Adrenal gland (tissue), 12 donors: Measurements from ENCODE around the gene SLC16A1. TPM values are rescaled to one million over a fixed set of nuclear protein-coding genes. Genes with fewer than 3 reads are reported as not detected.

Experiments used
- DNase-seq, 7 donors: peaks; one replicate each; pipeline ENCODE4 v3.0.0-alpha.2; 2019 to 2020
- H3K27ac ChIP-seq, 5 donors: fragments of 200-600 bp; sonication (generic) in 4 of 5; 1 replicate in 3 of 5; 2 replicates in 2 of 5; pipeline versions ENCODE4 v1.5.1 to v1.8.0; 2016 to 2020; ENCODE audit warnings: mild to moderate bottlenecking in 1 of 5
- H3K27me3 ChIP-seq: fragments of 200-600 bp; 2 replicates; pipeline ENCODE4 v1.8.0; 2021
- H3K36me3 ChIP-seq, 2 donors: fragments of 200-600 bp; replicated peaks in 1 of 2; 1 replicate in 1 of 2; 2 replicates in 1 of 2; pipeline versions ENCODE4 v1.5.1 to v1.8.0; 2018 to 2022
- H3K4me1 ChIP-seq, 2 donors: fragments of 200-600 bp; replicated peaks in 1 of 2; 1 replicate in 1 of 2; 2 replicates in 1 of 2; pipeline versions ENCODE4 v1.5.1 to v1.8.0; 2018 to 2021
- H3K4me3 ChIP-seq, 4 donors: fragments of 200-600 bp; sonication (generic) in 3 of 4; one replicate each; pipeline ENCODE4 v1.5.1; 2016 to 2018
- H3K9me3 ChIP-seq, 3 donors: fragments of 200-600 bp; sonication (generic) in 1 of 3; replicated peaks in 1 of 3; 1 replicate in 2 of 3; 2 replicates in 1 of 3; pipeline versions ENCODE4 v1.5.1 to v1.8.0; 2016 to 2021
- CTCF ChIP-seq, 6 experiments: fragments of 450-650 bp in 4 of 6; fragments of 200-600 bp in 2 of 6; sonication (generic) in 1 of 6; IDR thresholded peaks; 1 replicate in 5 of 6; 2 replicates in 1 of 6; pipeline versions ENCODE4 v1.5.1 to v1.8.0; 2016 to 2021; ENCODE audit warnings: antibody characterized with exemption in 6 of 6, mild to moderate bottlenecking in 2 of 6, moderate library complexity in 1 of 6
- POLR2A ChIP-seq, 2 donors: fragments of 450-650 bp; IDR thresholded peaks; one replicate each; pipeline ENCODE4 v1.6.1; 2017; ENCODE audit warnings: antibody characterized with exemption in 2 of 2, mild to moderate bottlenecking in 2 of 2, moderate library complexity in 1 of 2
- WGBS, 4 donors: extraction: QIAGEN DNeasy Blood & Tissue Kit in 2 of 4; methylation state at CpG; one replicate each; pipeline versions ENCODE4 v1.1.5 to v1.1.7; 2013 to 2017; 5-methylcytosine and 5-hydroxymethylcytosine counted together
- intact Hi-C, 2 donors: fragments of 100-400 bp; cut with DNase I; formaldehyde crosslinking; loops; one replicate each; pipeline versions ENCODE4 v1.14.1 to v1.15.0; 2022 to 2023
- polyA plus RNA-seq, 3 donors: library from polyadenylated mRNA; stranded (reverse); fragments of 200-250 nt in 2 of 3; fragments of 350-450 nt in 1 of 3; fragmentation: Illumina TruSeq in 1 of 3; extraction: RNeasy Lipid Tissue Mini Kit (QIAGEN cat#74804) in 1 of 3; gene quantifications; one replicate each; pipeline ENCODE4 v1.2.3, GENCODE V29; 2013 to 2014
- total RNA-seq, 9 donors: library from RNA; depleted of rRNA in 4 of 9; stranded (reverse); fragments of >200 nt in 4 of 9; fragments of 120-200 nt in 1 of 9; fragmentation: NEBNext Ultra II Directional in 1 of 9; extraction: Animal tissue kit (Norgen Biotek cat#: 25700) in 1 of 9; gene quantifications; one replicate each; pipeline versions ENCODE4 v1.1.0 to v1.2.4, GENCODE V29; 2013 to 2023
- donor health status: healthy with polysubstance abuse.
- donor health status: Bipolar disorder and iron deficiency.
- donor health status: DM: yes; HTN: yes; CAD: no.
- donor health status: DM: no; HTN: no; CAD: no.
- donor health status: DM: no; HTN: no; CAD: no.
- donor health status: DM: yes; HTN: yes; CAD: no.

SLC16A1 gene
- total and polyA plus RNA-seq, 12 donors = 6.0 to 67.9 (median 27.5) TPM

- Histone ChIP-seq H3K27me3 (no peaks in the 10 kb centered on the region), H3K27ac (peak overlapping the region in 1 of 5 donors; percentile 36), H3K4me1 (no peaks in the 10 kb centered on the region), H3K36me3 (no peaks in the 10 kb centered on the region), H3K4me3 (no peak overlapping the region), H3K9me3 (no peaks in the 10 kb centered on the region)
- DNase-seq = no peak
- intact Hi-C loops = loop anchor here (10.0 kb wide), 1 partner anchor 72 kb away; the partner anchor contains the start of gene SLC16A1 (in 2 of the 2)
- 59 to 69% (median 67%) methylated on average over 3 to 4 of the region's 4 CpGs for WGBS, 4 donors
- TF ChIP-seq CTCF (IDR thresholded peaks at IDR 0.05) = no peak
- TF ChIP-seq POLR2A (IDR thresholded peaks at IDR 0.05) = no peak
Measured at GRCh38 chr1:112882271-112882744, 73.7 kb downstream of the SLC16A1 start.

GRCh38 chr1:112881742-112882127 is 74.3 kb downstream of the SLC16A1 start:
- intact Hi-C loops = loop anchor here (10.0 kb wide), 1 partner anchor 73 kb away; the partner anchor contains the start of gene SLC16A1 (in 2 of the 2)
- no peaks in the 10 kb centered on the region for H3K27me3 ChIP-seq

GRCh38 chr1:112879834-112880233 is 76.2 kb downstream of the SLC16A1 start:
- no peaks in the 10 kb centered on the region for H3K27me3 ChIP-seq
- TF ChIP-seq CTCF (IDR thresholded peaks at IDR 0.05) = no peak
- TF ChIP-seq POLR2A (IDR thresholded peaks at IDR 0.05) = no peak
- H3K4me3 ChIP-seq = no peak overlapping the region
- H3K36me3 ChIP-seq = no peaks in the 10 kb centered on the region
- DNase-seq = no peak
- 72 to 80% (median 77%) methylated on average over 3 of the region's 3 CpGs for WGBS, 4 donors
- intact Hi-C loops = loop anchor here (2.0 to 10.0 kb wide), 3 partner anchors 75 to 163 kb away; partner anchors contain the start of gene SLC16A1 (in 2 of the 2)
- no peaks in the 10 kb centered on the region for H3K4me1 ChIP-seq
- H3K9me3 ChIP-seq = no peaks in the 10 kb centered on the region
- H3K27ac ChIP-seq = no peak overlapping the region

More at GRCh38 chr1:112881742-112882127, 74.3 kb downstream of the SLC16A1 start:
- Histone ChIP-seq H3K4me1 (no peaks in the 10 kb centered on the region), H3K4me3 (no peak overlapping the region), H3K36me3 (no peaks in the 10 kb centered on the region), H3K9me3 (no peaks in the 10 kb centered on the region), H3K27ac (no peak overlapping the region)
- TF ChIP-seq POLR2A (IDR thresholded peaks at IDR 0.05) = no peak
- TF ChIP-seq CTCF (IDR thresholded peaks at IDR 0.05) = no peak
- WGBS, 4 donors = 71 to 84% (median 81%) methylated on average over 7 to 8 of the region's 8 CpGs
- no peak for DNase-seq

- Histone ChIP-seq H3K9me3 (no peaks in the 10 kb centered on the region), H3K27ac (no peak overlapping the region), H3K36me3 (no peaks in the 10 kb centered on the region), H3K4me1 (no peaks in the 10 kb centered on the region), H3K27me3 (no peaks in the 10 kb centered on the region), H3K4me3 (no peak overlapping the region)
- 61 to 79% (median 69%) methylated on average over 7 to 9 of the region's 9 CpGs for WGBS, 4 donors
- no peak for DNase-seq
- intact Hi-C loops = loop anchor here (2.0 to 5.0 kb wide), 2 partner anchors 164 kb away; no protein-coding TSS in a partner anchor
- TF ChIP-seq CTCF (IDR thresholded peaks at IDR 0.05) (no peak), POLR2A (IDR thresholded peaks at IDR 0.05) (no peak)
Measured at GRCh38 chr1:112878321-112878720, 77.7 kb downstream of the SLC16A1 start.
